Placental pericyte (primary cell): ENCODE measurements around the gene ELK1. TPM values are rescaled to one million over a fixed set of nuclear protein-coding genes. Genes with fewer than 3 reads are reported as not detected.

ENCODE experiments used
- small RNA-seq: library from RNA; depleted of rRNA; stranded (forward); fragments of <200 nt; gene quantifications from one replicate; pipeline ENCODE3, GENCODE V24; 2012; ENCODE audit warnings: low replicate concordance
- total RNA-seq: library from RNA; depleted of rRNA; stranded (reverse); fragments of >200 nt; gene quantifications from 2 replicates; pipeline ENCODE4 v1.2.3, GENCODE V29; 2012

ELK1 gene
- total RNA-seq: 33.9 and 42.4 TPM in 2 replicates

GRCh38 chrX:47650164-47651042 lies at the start of gene ELK1:
Gene ELK1, minus strand, starts transcription at chrX:47650563. Its CDS starts 9,122 bp downstream, at chrX:47641441.

GRCh38 chrX:47658684-47659420 lies 8.5 kb upstream of the ELK1 start, which contains the start of gene UXT:
Gene UXT, minus strand, starts transcription at chrX:47659180. Its CDS starts 253 bp downstream, at chrX:47658927.

GRCh38 chrX:47629419-47630200 lies 20.8 kb downstream of the ELK1 start, which contains the start of gene CFP:
Gene CFP, minus strand, starts transcription at chrX:47629930. Its CDS starts 86 bp downstream, at chrX:47629844.

GRCh38 chrX:47619486-47620302 lies 30.7 kb downstream of the ELK1 start, which contains the start of gene SYN1:
Gene SYN1, minus strand, starts transcription at chrX:47619857. Its CDS starts 129 bp downstream, at chrX:47619728.

Small RNA genes lying within 50 kb of the gene (small RNA-seq; reads per million reads assigned to genes)
- not detected for gene MIR4769

Other genes starting within 250 kb of the ELK1 start
- gene ZNF41, start 167.3 kb downstream of the ELK1 start, total RNA-seq: 7.0 and 10.0 TPM in 2 replicates
- 37.2 and 57.3 TPM in 2 replicates for gene ARAF, start 89.4 kb downstream of the ELK1 start, total RNA-seq
- 830 and 1,502 TPM in 2 replicates for gene TIMP1, start 68.1 kb downstream of the ELK1 start, total RNA-seq
- gene SYN1, start 30.7 kb downstream of the ELK1 start, total RNA-seq: 0.43 and 1.1 TPM in 2 replicates
- 0.22 and 0.57 TPM in 2 replicates for gene CFP, start 20.6 kb downstream of the ELK1 start, total RNA-seq
- 58.6 and 98.5 TPM in 2 replicates for gene UXT, start 8.6 kb upstream of the ELK1 start, total RNA-seq
- 3.5 and 7.7 TPM in 2 replicates for gene ZNF81, start 186.3 kb upstream of the ELK1 start, total RNA-seq